Left lobe of liver (tissue), 2 donors: Measurements from ENCODE around the gene EDNRB. TPM values are rescaled to one million over a fixed set of nuclear protein-coding genes. Genes with fewer than 3 reads are reported as not detected.

Experiments used
- ATAC-seq: fragments of 200-7000 bp; cut with Tn5 transposase; one replicate; pipeline ENCODE4 v1.9.1; 2020; ENCODE audit warnings: mild to moderate bottlenecking, moderate library complexity
- DNase-seq: peaks from one replicate; pipeline ENCODE4 v3.0.0-alpha.2; 2020; ENCODE audit warnings: low spot score
- total RNA-seq: library from RNA; stranded (reverse); gene quantifications from one replicate; pipeline ENCODE4 v1.2.1, GENCODE V29; 2021
- donor health status: DM: no; HTN: no; CAD: no; lungs with moderate emphysema.
- donor health status: DM: no; HTN: yes; CAD: no.

The EDNRB gene
- total RNA-seq, 1 donor from 2014 or later, result 27.3 TPM

- no peak for DNase-seq
- ATAC-seq, result no peak
These were observed 72.5 kb downstream of the EDNRB start for GRCh38 chr13:77846173-77846572.

Other genes starting within 250 kb of the EDNRB start
- gene SLAIN1, start 221.1 kb downstream of the EDNRB start, total RNA-seq, result 3.1 TPM